ENCODE data around the gene CHST12. TPM values are rescaled to one million over a fixed set of nuclear protein-coding genes. Genes with fewer than 3 reads are reported as not detected.

Gene CHST12
- total RNA-seq, 1 donor from 2014 or later = 15.0 TPM

- Mint-ChIP-seq H3K36me3 (ENCODE audit: low read depth) (no peaks in the 10 kb centered on the region), H3K27ac (ENCODE audit: unreplicated experiment) (no peak overlapping the region), H3K4me1 (peaks cover 27% of the 10 kb centered on the region), H3K27me3 (ENCODE audit: low read depth) (no peaks in the 10 kb centered on the region), H3K9me3 (no peaks in the 10 kb centered on the region), H3K4me3 (no peak overlapping the region)
- DNase-seq (ENCODE audit: low read depth, low spot score) = no peak
- TF ChIP-seq, protein P1, sequence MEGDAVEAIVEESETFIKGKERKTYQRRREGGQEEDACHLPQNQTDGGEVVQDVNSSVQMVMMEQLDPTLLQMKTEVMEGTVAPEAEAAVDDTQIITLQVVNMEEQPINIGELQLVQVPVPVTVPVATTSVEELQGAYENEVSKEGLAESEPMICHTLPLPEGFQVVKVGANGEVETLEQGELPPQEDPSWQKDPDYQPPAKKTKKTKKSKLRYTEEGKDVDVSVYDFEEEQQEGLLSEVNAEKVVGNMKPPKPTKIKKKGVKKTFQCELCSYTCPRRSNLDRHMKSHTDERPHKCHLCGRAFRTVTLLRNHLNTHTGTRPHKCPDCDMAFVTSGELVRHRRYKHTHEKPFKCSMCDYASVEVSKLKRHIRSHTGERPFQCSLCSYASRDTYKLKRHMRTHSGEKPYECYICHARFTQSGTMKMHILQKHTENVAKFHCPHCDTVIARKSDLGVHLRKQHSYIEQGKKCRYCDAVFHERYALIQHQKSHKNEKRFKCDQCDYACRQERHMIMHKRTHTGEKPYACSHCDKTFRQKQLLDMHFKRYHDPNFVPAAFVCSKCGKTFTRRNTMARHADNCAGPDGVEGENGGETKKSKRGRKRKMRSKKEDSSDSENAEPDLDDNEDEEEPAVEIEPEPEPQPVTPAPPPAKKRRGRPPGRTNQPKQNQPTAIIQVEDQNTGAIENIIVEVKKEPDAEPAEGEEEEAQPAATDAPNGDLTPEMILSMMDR (conservative IDR thresholded peaks at IDR 0.05) = no peak
Observed at GRCh38 chr7:2409745-2410414, 6.5 kb downstream of the CHST12 start.

- H3K27ac Mint-ChIP-seq (ENCODE audit: unreplicated experiment) = no peak overlapping the region
- H3K27me3 Mint-ChIP-seq (ENCODE audit: low read depth) = no peaks in the 10 kb centered on the region
- H3K9me3 Mint-ChIP-seq = no peaks in the 10 kb centered on the region
- TF ChIP-seq, protein P1 (conservative IDR thresholded peaks at IDR 0.05) = no peak
- no peaks in the 10 kb centered on the region for H3K36me3 Mint-ChIP-seq (ENCODE audit: low read depth)
- H3K4me3 Mint-ChIP-seq = no peak overlapping the region
- peaks cover 15% of the 10 kb centered on the region for H3K4me1 Mint-ChIP-seq
- no peak for DNase-seq (ENCODE audit: low read depth, low spot score)
Observed at GRCh38 chr7:2411049-2411448, 7.6 kb downstream of the CHST12 start.

- no peaks in the 10 kb centered on the region for H3K27me3 Mint-ChIP-seq (ENCODE audit: low read depth)
- TF ChIP-seq, protein P1 (conservative IDR thresholded peaks at IDR 0.05) = no peak
- no peaks in the 10 kb centered on the region for H3K9me3 Mint-ChIP-seq
- H3K4me3 Mint-ChIP-seq = no peak overlapping the region
- H3K27ac Mint-ChIP-seq (ENCODE audit: unreplicated experiment) = no peak overlapping the region
- H3K4me1 Mint-ChIP-seq = peaks cover 14% of the 10 kb centered on the region
- no peak for DNase-seq (ENCODE audit: low read depth, low spot score)
- no peaks in the 10 kb centered on the region for H3K36me3 Mint-ChIP-seq (ENCODE audit: low read depth)
Observed at GRCh38 chr7:2411815-2412586, 8.6 kb downstream of the CHST12 start.

DNA sequence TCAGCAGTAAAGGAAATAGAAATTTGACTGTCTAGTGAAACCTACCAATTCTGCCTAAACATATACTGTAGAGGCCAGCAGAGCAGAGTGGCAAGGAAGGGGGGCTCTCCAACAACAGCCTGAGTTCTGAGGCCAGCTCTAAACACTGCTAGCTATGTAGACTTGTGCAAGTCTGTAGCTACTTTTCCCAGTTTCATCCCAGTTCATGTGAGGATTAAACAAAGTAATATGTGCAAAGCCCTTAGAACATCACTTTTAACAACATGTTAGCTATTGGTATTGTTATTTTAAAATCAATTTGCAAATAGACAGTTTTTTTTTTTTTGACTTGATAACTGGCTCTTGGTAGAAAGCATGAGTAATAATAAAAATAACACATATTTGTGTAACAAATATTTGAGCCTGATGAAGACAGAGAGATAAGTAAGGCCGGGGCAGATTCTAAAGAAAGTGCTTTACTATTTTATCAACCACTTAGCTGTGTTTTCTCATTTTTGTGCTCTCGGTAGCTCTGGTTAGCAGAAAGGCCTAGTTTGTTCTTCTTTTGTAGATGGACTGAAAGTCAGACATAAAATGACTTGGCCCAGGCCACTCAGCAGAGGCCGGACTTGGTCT lies 9.3 kb downstream of the CHST12 start:
- no peaks in the 10 kb centered on the region for H3K36me3 Mint-ChIP-seq (ENCODE audit: low read depth)
- TF ChIP-seq, protein P1 (conservative IDR thresholded peaks at IDR 0.05) = no peak
- no peak overlapping the region for H3K27ac Mint-ChIP-seq (ENCODE audit: unreplicated experiment)
- H3K4me3 Mint-ChIP-seq = no peak overlapping the region
- H3K4me1 Mint-ChIP-seq = peaks cover 14% of the 10 kb centered on the region
- no peaks in the 10 kb centered on the region for H3K9me3 Mint-ChIP-seq
- no peak for DNase-seq (ENCODE audit: low read depth, low spot score)
- H3K27me3 Mint-ChIP-seq (ENCODE audit: low read depth) = no peaks in the 10 kb centered on the region

GRCh38 chr7:2416063-2416462 lies 12.7 kb downstream of the CHST12 start:
- Mint-ChIP-seq H3K27ac (ENCODE audit: unreplicated experiment) (no peak overlapping the region), H3K4me3 (no peak overlapping the region), H3K9me3 (no peaks in the 10 kb centered on the region), H3K36me3 (ENCODE audit: low read depth) (no peaks in the 10 kb centered on the region), H3K27me3 (ENCODE audit: low read depth) (no peaks in the 10 kb centered on the region), H3K4me1 (no peaks in the 10 kb centered on the region)
- TF ChIP-seq, protein P1 (conservative IDR thresholded peaks at IDR 0.05) = no peak
- no peak for DNase-seq (ENCODE audit: low read depth, low spot score)
